NCI-H2029 (cell line): ENCODE data around the gene SGPP1.
"Not testable (repeated sequence)": the region's sequence is repeated elsewhere in the genome, so short reads cannot be mapped to it uniquely, and the experiment has no call there.

Experiments
- DNase-seq: peaks from one replicate; lab custom pipeline; 2025; lab: John Stamatoyannopoulos, UW

Gene SGPP1

GRCh38 chr14:63725786-63726460, 1.9 kb downstream of the SGPP1 start:
- no peak for DNase-seq

DNA sequence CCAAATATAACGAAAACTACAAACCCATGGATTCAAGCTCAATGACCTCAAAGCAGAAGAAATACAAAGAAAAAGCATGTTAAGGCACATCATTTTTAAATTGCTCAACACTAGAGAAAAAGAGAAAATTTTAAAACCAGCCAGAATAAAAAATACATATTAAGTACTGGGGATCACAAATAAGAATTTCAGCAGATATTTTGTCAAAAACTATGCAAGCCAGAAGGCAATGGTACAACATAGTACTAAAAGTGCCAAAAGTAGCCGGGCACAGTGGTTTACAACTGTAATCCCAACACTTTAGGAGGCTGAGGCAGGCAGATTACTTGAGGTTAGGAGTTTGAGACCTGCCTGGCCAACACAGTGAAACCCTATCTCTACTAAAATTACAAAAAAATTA, 10.2 kb downstream of the SGPP1 start:
- DNase-seq, result peak; percentile 13

DNA sequence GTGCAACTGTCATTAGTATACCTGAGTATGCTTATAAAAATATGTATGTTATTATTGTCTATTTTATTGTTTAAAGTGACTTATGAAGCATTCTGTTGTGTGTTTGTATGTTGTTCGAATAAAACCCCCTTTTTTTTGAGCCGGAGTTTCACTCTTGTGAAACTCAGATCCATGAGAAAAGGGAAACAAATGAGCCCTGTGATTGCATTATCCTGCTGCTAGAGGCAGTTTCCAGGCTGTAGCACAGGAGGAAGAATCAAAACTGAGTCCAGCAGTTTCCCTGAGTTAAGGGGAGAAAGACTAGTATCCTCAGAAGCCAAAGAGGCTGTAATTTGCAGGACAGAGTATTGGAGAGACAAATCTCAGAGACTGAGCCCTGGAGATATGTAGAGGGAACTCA, 12.5 kb downstream of the SGPP1 start:
- no peak for DNase-seq

- no peak for DNase-seq
These were observed 14.1 kb downstream of the SGPP1 start for GRCh38 chr14:63713764-63714163.

DNA sequence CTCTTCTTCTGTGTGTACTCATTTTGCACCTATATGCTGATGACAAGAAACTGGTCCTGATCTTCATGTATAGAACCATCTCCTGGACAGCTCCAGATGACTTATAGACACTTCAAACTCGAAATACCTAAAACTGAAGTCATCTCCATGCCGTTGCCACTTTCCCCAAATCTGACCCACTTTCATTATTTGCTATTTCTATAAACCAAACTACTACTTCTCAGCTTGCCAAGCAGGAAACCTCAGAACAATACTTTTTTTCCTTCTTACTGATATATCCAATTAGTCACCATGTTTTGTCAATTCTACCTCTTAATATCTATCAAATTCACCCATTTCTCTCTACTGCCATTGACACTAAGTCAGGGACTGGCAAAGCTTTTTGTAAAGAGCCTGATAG, 14.8 kb downstream of the SGPP1 start:
- DNase-seq, result no peak

GRCh38 chr14:63712123-63712522, 15.7 kb downstream of the SGPP1 start:
- no peak for DNase-seq

- DNase-seq, result no peak
These were observed 17.4 kb downstream of the SGPP1 start for GRCh38 chr14:63710497-63710896.

- DNase-seq, result no peak
These were observed 18.3 kb downstream of the SGPP1 start for GRCh38 chr14:63709589-63709988.

- no peak for DNase-seq
These were observed 20.6 kb downstream of the SGPP1 start for GRCh38 chr14:63707216-63707615.

DNA sequence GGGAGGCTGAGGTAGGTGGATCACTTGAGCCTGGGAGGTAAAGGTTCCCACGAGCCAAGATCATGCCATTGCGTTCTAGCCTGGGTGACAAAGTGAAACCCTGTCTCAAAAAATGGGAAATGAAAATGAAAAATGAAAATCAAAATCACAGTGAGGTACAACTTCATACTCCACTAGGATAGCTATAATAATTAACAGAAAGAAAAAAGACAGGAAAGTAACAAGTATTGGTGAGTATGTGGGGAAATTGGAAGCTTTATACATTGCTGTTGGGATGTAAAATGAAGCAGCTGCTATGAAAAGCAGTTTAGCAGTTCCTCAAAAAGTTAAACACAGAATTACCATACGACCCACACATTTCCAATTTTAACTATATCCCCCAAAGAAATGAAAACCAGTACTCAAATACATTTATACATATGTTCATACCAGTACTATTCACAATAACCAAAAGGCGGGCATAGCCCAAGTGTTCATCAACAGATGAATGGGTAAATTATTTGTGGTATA, 22.2 kb downstream of the SGPP1 start:
- DNase-seq, result no peak

DNA sequence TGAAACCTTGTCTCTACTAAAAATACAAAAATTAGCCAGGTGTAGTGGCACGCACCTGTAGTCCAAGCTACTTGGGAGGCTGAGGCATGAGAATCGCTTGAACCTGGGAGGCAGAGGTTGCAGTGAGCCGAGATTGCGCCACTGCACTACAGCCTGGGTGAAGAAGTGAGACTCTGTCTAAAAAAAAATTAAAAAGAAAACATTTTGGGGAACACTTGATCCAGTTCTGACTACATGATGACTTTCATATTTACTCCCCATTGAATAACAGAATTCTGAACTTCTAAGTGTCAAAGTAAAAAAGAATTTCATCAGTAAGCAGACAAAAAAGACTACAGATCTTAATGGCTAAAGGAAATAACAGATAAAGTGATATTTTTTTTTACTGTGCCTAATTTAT, 25.3 kb downstream of the SGPP1 start:
- not testable (repeated sequence) for DNase-seq

- DNase-seq, result no peak
These were observed 26.1 kb downstream of the SGPP1 start for GRCh38 chr14:63701606-63702299.

DNA sequence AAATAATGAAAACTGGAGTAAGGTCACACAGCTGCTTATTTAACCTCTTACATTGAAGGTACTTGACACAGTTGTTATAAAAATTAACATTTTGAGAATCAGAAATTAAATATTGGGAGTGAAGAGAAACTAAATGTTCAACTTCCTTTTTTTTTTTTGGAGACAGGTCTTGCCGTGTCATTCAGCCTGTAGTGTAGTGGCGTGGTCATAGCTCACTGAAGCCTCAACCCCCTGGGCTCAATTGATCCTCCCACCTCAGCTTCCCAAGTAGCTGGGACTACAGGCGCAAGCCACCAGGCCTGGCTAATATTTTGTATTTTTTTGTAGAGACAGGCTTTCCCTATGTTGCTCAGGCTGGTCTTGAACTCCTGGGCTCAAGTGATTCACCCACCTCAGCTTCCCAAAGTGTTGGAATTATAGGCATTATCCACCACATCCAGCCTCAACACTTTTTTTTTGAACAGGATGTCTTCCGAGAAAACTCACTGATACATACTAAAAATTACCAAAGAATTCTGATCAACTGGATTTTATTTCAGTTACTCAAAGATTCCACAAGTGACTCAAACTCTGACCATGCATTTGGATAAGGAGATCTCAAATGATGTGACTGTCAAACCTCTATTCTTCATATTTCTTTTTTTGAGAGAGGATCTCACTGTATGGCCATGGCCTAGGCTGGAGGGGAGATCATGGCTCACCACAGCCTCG, 35.4 kb downstream of the SGPP1 start:
- no peak for DNase-seq

- no peak for DNase-seq
These were observed 38.7 kb downstream of the SGPP1 start for GRCh38 chr14:63689132-63689531.

DNA sequence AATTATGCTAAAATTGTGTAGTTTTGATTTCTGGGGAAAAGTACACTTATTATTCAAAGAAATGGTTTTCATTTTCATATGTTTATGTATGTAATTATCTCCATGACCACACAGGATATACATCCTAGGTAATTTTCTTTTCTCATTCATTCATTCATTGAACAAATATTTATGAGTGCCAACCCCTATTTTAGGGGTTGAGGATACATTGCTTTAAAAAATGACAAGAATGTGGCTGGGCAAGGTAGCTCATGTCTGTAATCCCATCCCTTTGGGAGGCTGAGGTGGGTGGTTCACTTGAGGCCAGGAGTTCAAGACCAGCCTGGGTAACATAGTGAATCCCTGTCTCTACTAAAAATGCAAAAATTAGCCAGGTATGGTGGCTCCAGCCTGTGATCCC, 40.9 kb downstream of the SGPP1 start:
- DNase-seq, result no peak

DNA sequence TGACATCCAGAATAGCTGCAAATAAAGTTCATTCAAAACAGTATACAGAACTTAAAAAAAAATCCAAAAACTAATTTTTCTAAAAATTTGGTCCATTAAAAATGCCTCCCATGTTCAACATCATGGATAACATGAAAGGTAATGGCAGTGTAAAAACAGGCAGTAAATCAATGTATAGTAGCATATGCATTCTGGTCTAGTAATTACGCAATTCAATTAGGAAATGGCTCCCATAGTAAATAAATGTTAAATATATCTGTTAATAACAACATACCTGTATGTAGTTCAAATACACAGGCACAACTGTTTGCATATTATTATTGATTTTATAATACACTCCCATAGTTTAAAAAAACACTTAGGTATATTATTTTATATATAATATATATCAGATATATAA, 42.5 kb downstream of the SGPP1 start:
- DNase-seq, result no peak

- DNase-seq, result no peak
These were observed 44.9 kb downstream of the SGPP1 start for GRCh38 chr14:63682727-63683593.

DNA sequence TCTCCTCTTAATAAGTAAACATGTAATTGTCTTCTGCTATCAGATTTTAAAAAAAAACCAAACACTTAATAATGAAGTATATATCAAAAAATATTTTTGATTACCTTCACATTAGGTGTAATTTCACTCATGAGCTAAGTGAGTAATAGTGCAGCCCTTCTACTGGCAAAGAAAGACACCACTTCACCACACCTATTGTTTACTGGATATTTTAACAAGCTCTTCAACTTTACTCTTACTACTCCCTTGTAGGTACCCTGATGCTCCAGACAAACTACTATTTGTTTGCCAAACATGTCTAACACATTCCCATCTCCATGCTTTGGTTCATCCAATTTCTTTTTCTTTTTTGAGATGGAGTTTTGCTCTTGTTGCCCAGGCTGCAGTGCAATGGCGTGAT, 49.3 kb downstream of the SGPP1 start:
- no peak for DNase-seq

- DNase-seq, result no peak
These were observed 49.9 kb downstream of the SGPP1 start for GRCh38 chr14:63677891-63678379.

DNA sequence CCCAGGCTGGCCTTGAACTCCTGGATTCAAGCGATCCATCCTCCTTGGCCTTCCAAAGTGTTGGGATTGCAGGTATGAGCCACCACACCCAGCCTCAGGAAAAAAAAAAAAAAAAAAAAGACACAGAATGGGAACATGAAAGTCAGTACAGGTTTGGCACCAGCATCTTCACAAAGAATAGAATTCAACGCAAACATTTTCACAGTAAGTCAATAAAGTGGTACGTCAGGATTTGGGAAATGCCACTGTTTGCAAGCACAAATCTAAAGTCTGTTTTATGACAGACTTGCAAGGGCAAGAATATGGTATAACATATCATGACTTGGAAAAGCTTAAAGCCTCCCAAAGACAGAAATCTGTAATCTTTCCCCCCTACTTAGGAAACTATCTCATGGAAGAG, 51.2 kb downstream of the SGPP1 start:
- DNase-seq, result no peak

DNA sequence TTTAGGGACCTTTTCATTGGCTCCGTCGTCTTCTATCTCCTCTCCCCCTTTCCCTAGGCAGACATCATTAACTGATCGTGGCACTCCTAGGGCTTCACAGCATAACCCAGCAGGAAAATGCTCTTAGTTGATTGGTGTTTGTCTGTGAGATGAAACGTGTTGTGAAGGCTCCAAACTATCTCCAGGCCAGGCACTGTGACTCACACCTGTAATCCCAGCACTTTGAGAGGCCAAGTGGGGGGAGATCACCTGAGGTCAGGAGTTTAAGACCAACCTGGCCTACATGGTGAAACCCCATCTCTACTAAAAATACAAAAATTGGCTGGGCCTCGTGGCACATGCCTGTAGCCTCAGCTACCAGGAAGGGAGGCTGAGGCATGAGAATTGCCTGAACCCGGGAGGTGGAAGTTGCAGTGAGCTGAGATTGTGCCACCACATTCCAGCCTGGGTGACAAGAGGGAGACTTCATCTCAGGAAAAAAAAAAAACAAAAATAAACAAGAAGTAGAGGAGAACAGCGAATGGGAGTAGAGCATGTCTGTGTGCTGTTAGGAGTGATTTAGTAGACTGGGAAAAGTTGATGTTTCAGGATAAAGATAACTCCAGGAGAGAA, 53.9 kb downstream of the SGPP1 start:
- no peak for DNase-seq
